ENCODE results near the gene SYT12. TPM values are rescaled to one million over a fixed set of nuclear protein-coding genes. Genes with fewer than 3 reads are reported as not detected.

The SYT12 gene
- total RNA-seq, 1 experiment from 2014 or later: not detected

- DNase-seq (ENCODE audit: low read depth): no peak
These were observed 76.9 kb downstream of the SYT12 start for GRCh38 chr11:67099831-67100324.

Other genes starting within 250 kb of the SYT12 start
- 15.6 and 19.5 TPM in 2 replicates for gene RCE1, start 179.7 kb upstream of the SYT12 start, total RNA-seq (2014; rRNA removed)
- 14.1 and 16.9 TPM in 2 replicates for gene LRFN4, start 166.1 kb upstream of the SYT12 start, total RNA-seq (2014; rRNA removed)
- 6.2 and 6.3 TPM in 2 replicates for gene PC, start 64.8 kb upstream of the SYT12 start, total RNA-seq (2014; rRNA removed)
- not detected in 2 replicates for gene C11orf86, start 47.8 kb upstream of the SYT12 start, total RNA-seq (2014; rRNA removed)
- 0.57 and 1.0 TPM in 2 replicates for gene RHOD, start 33.7 kb downstream of the SYT12 start, total RNA-seq (2014; rRNA removed)
- gene KDM2A, start 96.1 kb downstream of the SYT12 start, total RNA-seq (2014; rRNA removed): 24.1 and 26.3 TPM in 2 replicates
- 62.6 and 69.3 TPM in 2 replicates for gene GRK2, start 243.3 kb downstream of the SYT12 start, total RNA-seq (2014; rRNA removed)